CD4-positive, alpha-beta T cell (primary cell): ENCODE data around the gene ATP11A. TPM values are rescaled to one million over a fixed set of nuclear protein-coding genes. Genes with fewer than 3 reads are reported as not detected.

Experiments
- ATAC-seq: fragments of 200-7000 bp; cut with Tn5 transposase; one replicate; pipeline ENCODE4 v1.10.0; 2022; ENCODE audit warnings: mild to moderate bottlenecking; ENCODE audit not compliant: poor library complexity
- CTCF ChIA-PET: fragments of 350-600 bp; sonication (Branson Sonifier 250); formaldehyde crosslinking; loops from one replicate; lab custom pipeline; 2021; ENCODE audit warnings: antibody characterized with exemption, inconsistent platforms; lab: Charles Lee
- POLR2A ChIA-PET: fragments of 350-600 bp; sonication (Branson Sonifier 250); formaldehyde crosslinking; loops from one replicate; lab custom pipeline; 2021; ENCODE audit warnings: antibody characterized with exemption, inconsistent platforms; lab: Charles Lee
- DNase-seq, 14 experiments: peaks; one replicate each; pipeline ENCODE4 v3.0.0-alpha.2; 2013 to 2020; ENCODE audit warnings: mixed read lengths in 2 of 14
- H3K27ac ChIP-seq, 2 donors: one replicate each; pipeline versions ENCODE4 v1.5.1 to v1.7.0; 2013; ENCODE audit warnings: low read length in 2 of 2, low read depth in 1 of 2, mild to moderate bottlenecking in 1 of 2
- H3K27me3 ChIP-seq, 2 experiments: 1 replicate in 1 of 2; 2 replicates in 1 of 2; pipeline versions ENCODE4 v1.6.1 to v1.7.0; 2013; ENCODE audit warnings: low read length in 2 of 2, control low read depth in 1 of 2, mild to moderate bottlenecking in 1 of 2, moderate library complexity in 1 of 2; ENCODE audit not compliant: insufficient read depth in 2 of 2, control insufficient read depth in 1 of 2
- H3K36me3 ChIP-seq: one replicate; pipeline ENCODE4 v1.6.1; 2013; ENCODE audit warnings: low read length, control low read depth; ENCODE audit not compliant: insufficient read depth
- H3K4me1 ChIP-seq: one replicate; pipeline ENCODE4 v1.6.1; 2013; ENCODE audit warnings: low read length, control low read depth; ENCODE audit not compliant: insufficient read depth
- H3K4me3 ChIP-seq: one replicate; pipeline ENCODE4 v1.5.1; 2013; ENCODE audit warnings: mild to moderate bottlenecking, low read length, moderate library complexity
- H3K9me3 ChIP-seq, 2 experiments: 1 replicate in 1 of 2; 2 replicates in 1 of 2; pipeline versions ENCODE4 v1.6.1 to v1.7.0; 2013; ENCODE audit warnings: low read length in 2 of 2, mild to moderate bottlenecking in 2 of 2, control low read depth in 1 of 2, moderate library complexity in 1 of 2; ENCODE audit not compliant: control insufficient read depth in 1 of 2, insufficient read depth in 1 of 2
- H3K27ac Mint-ChIP-seq: one replicate; pipeline ENCODE4 v1.8.0; 2020; ENCODE audit warnings: mixed read lengths
- H3K27me3 Mint-ChIP-seq: one replicate; pipeline ENCODE4 v1.8.0; 2021; ENCODE audit warnings: mixed read lengths
- H3K36me3 Mint-ChIP-seq: one replicate; pipeline ENCODE4 v1.8.0; 2021; ENCODE audit warnings: low read depth, mixed read lengths
- H3K4me1 Mint-ChIP-seq: one replicate; pipeline ENCODE4 v1.8.0; 2021; ENCODE audit warnings: low read depth, mixed read lengths
- H3K4me3 Mint-ChIP-seq: one replicate; pipeline ENCODE4 v1.8.0; 2020; ENCODE audit warnings: mild to moderate bottlenecking, mixed read lengths
- H3K9me3 Mint-ChIP-seq: one replicate; pipeline ENCODE4 v1.8.0; 2020; ENCODE audit warnings: mixed read lengths
- intact Hi-C, 2 experiments: fragments of 100-400 bp; cut with DNase I in 1 of 2; cut with micrococcal nuclease in 1 of 2; formaldehyde crosslinking; loops; one replicate each; pipeline versions ENCODE4 v1.15.1 to v1.9.0; 2023 to 2025; cut with DNase I, micrococcal nuclease
- total RNA-seq, 174 experiments: library from RNA in 2 of 174; stranded (reverse) in 2 of 174; gene quantifications; one replicate each; pipeline ENCODE4 v1.2.3 and lab custom pipeline; 2021 to 2026
- TF ChIP-seq, protein P1 (sequence below): fragments of 200-600 bp; IDR thresholded peaks from one replicate; pipeline ENCODE4 v1.8.0; 2022; ENCODE audit warnings: antibody characterized with exemption, mild to moderate bottlenecking

The ATP11A gene
- total RNA-seq, 2 experiments from 2014 or later, result 56.7 to 66.8 TPM

DNA sequence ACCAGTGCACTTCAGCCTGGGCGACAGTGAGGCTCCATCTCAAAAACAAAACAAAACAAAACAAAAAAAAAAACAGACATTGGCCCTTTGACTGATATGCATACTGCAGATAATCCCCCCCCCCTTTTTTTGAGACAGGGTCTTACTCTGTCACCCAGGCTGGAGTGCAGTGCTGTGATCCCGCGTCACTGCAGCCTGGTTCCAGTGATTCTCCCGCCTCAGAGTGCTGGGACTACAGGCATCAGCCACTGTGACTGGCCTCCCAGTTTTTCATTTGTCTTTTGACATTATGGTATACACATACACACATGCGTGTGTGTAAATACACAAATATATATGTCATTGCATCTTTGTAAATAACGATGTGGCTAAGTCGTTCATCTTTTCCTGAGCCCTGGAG lies 61.8 kb downstream of the ATP11A start:
- CTCF ChIA-PET, result no interaction called here
- Mint-ChIP-seq H3K36me3 (no peaks in the 10 kb centered on the region), H3K9me3 (no peaks in the 10 kb centered on the region), H3K4me1 (peaks cover 29% of the 10 kb centered on the region), H3K27me3 (no peaks in the 10 kb centered on the region), H3K27ac (no peak overlapping the region), H3K4me3 (no peak overlapping the region)
- Histone ChIP-seq H3K27ac (no peak overlapping the region), H3K4me3 (no peak overlapping the region), H3K27me3 (no peaks in the 10 kb centered on the region), H3K36me3 (peaks cover 5% of the 10 kb centered on the region), H3K9me3 (no peaks in the 10 kb centered on the region), H3K4me1 (peaks cover 14% of the 10 kb centered on the region)
- ATAC-seq (no peak), DNase-seq (no peak)
- intact Hi-C loops, result no loop called here
- TF ChIP-seq, protein P1, sequence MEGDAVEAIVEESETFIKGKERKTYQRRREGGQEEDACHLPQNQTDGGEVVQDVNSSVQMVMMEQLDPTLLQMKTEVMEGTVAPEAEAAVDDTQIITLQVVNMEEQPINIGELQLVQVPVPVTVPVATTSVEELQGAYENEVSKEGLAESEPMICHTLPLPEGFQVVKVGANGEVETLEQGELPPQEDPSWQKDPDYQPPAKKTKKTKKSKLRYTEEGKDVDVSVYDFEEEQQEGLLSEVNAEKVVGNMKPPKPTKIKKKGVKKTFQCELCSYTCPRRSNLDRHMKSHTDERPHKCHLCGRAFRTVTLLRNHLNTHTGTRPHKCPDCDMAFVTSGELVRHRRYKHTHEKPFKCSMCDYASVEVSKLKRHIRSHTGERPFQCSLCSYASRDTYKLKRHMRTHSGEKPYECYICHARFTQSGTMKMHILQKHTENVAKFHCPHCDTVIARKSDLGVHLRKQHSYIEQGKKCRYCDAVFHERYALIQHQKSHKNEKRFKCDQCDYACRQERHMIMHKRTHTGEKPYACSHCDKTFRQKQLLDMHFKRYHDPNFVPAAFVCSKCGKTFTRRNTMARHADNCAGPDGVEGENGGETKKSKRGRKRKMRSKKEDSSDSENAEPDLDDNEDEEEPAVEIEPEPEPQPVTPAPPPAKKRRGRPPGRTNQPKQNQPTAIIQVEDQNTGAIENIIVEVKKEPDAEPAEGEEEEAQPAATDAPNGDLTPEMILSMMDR, result no peak
- POLR2A ChIA-PET, result no interaction called here

DNA sequence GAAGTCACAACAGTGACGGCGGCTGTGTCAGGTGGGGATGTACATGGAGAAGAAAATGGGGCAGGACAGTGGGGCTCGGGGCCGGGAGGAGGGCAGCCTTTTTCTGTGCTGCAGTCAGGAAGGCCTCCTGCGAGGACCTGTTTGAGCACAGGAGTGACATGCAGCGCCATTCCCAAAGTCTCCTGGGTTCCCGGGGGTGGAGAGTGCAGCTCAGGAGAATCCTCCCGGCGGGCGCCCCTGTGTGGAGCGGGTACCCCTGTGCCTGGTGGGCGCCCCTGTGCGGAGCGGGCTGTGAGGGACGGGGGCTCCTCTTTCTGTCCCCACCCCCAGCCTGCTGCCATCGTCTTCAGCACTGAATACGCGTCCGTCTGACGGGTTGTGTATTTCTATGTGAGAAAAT lies 62.4 kb downstream of the ATP11A start:
- Mint-ChIP-seq H3K4me1 (peaks cover 28% of the 10 kb centered on the region), H3K4me3 (no peak overlapping the region), H3K27ac (no peak overlapping the region), H3K9me3 (no peaks in the 10 kb centered on the region), H3K36me3 (no peaks in the 10 kb centered on the region), H3K27me3 (no peaks in the 10 kb centered on the region)
- intact Hi-C loops, result no loop called here
- H3K27ac ChIP-seq, result no peak overlapping the region
- ATAC-seq (no peak), DNase-seq (no peak)
- H3K9me3 ChIP-seq, result no peaks in the 10 kb centered on the region
- TF ChIP-seq, protein P1, result no peak
- ChIA-PET CTCF (no interaction called here), POLR2A (no interaction called here)
- H3K4me3 ChIP-seq, result no peak overlapping the region
- peaks cover 5% of the 10 kb centered on the region for H3K36me3 ChIP-seq
- no peaks in the 10 kb centered on the region for H3K27me3 ChIP-seq
- peaks cover 14% of the 10 kb centered on the region for H3K4me1 ChIP-seq

DNA sequence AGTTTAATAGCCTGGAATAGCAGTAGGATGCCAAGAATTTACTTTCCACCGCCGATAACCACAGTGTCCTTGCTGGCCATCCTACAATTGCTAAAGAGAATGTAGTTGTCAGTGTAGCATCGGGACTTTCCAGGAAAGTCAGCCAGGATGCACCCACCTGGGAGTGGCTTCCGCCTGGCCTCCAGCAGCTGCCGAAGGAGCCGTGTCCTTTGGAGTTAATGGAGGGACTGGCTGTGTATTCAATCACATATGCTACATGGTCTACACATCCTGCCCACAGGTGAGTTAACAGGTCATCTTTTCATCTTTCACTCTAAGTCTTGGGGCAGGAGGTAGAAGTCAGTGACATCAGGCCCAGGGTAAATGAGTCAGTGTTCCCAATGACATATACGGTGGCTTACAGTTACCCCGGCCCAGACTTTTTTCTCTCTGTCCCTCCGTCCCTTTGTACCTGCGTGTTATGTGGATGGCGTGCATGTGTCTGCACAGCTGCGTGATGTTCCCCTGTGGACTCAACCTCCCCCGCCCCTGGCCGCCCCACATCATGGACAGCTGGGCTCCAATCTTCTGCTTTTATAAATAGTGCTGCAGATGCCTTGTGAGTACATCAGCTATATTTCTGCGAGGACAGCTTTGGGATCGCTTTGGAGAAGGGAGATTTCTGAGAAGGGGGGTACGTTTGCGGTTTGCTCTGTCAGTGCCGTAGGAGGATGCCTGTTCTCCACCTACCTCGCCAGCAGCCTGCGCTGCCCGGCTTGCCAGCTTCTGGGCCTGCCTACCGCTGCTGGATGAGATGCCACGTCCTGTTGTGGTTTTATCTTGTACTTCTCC lies 63.1 kb downstream of the ATP11A start:
- Histone ChIP-seq H3K27me3 (no peaks in the 10 kb centered on the region), H3K9me3 (no peaks in the 10 kb centered on the region), H3K36me3 (peaks cover 5% of the 10 kb centered on the region), H3K4me1 (peaks cover 14% of the 10 kb centered on the region), H3K4me3 (no peak overlapping the region), H3K27ac (no peak overlapping the region)
- intact Hi-C loops, result no loop called here
- H3K36me3 Mint-ChIP-seq, result no peaks in the 10 kb centered on the region
- H3K27ac Mint-ChIP-seq, result peak overlapping the region; percentile 64
- CTCF ChIA-PET, result no interaction called here
- ATAC-seq (peak; percentile 77), DNase-seq (peak in 7 of 14 experiments; percentile 14 to 46 (median 31))
- POLR2A ChIA-PET, result interaction anchor here (1.2 kb wide), 1 partner anchor 27 kb away, joined by 3 read pairs; no protein-coding TSS in a partner anchor
- H3K27me3 Mint-ChIP-seq, result no peaks in the 10 kb centered on the region
- TF ChIP-seq, protein P1, result no peak
- H3K4me3 Mint-ChIP-seq, result peak overlapping the region; percentile 65
- H3K9me3 Mint-ChIP-seq, result no peaks in the 10 kb centered on the region
- H3K4me1 Mint-ChIP-seq, result peaks cover 31% of the 10 kb centered on the region
